AG09309 (cell line): ENCODE measurements around the gene DDAH1.
"Not testable (repeated sequence)": the region's sequence is repeated elsewhere in the genome, so short reads cannot be mapped to it uniquely, and the experiment has no call there.

Experiments
- DNase-seq: peaks from one replicate; pipeline ENCODE4 v3.0.0-alpha.2; 2010; ENCODE audit warnings: low read depth
- H3K4me3 ChIP-seq: 2 replicates; pipeline ENCODE4 v1.5.1; 2011; ENCODE audit warnings: mild to moderate bottlenecking, low read depth, low read length, moderate library complexity; ENCODE audit not compliant: control insufficient read depth
- CTCF ChIP-seq: IDR thresholded peaks from 2 replicates; pipeline ENCODE4 v1.5.1; 2011; ENCODE audit warnings: mild to moderate bottlenecking, low read depth, low read length, inconsistent platforms; ENCODE audit not compliant: insufficient read depth, control insufficient read depth; ENCODE audit errors: missing control alignments

DDAH1 gene

GRCh38 chr1:85475055-85475454 lies 10.1 kb upstream of the DDAH1 start:
- no peak overlapping the region for H3K4me3 ChIP-seq
- DNase-seq = no peak
- no peak for TF ChIP-seq CTCF

GRCh38 chr1:85473390-85473789 lies 8.4 kb upstream of the DDAH1 start:
- TF ChIP-seq CTCF = no peak
- H3K4me3 ChIP-seq = no peak overlapping the region
- peak; percentile 41 for DNase-seq

- no peak for TF ChIP-seq CTCF
- DNase-seq = no peak
- no peak overlapping the region for H3K4me3 ChIP-seq
These were observed 6.6 kb upstream of the DDAH1 start for GRCh38 chr1:85471558-85471957.

- DNase-seq, H3K4me3 ChIP-seq: not testable (repeated sequence)
These were observed 5.2 kb upstream of the DDAH1 start for GRCh38 chr1:85470130-85470529.

- TF ChIP-seq CTCF = no peak
These were observed 3.1 kb upstream of the DDAH1 start for GRCh38 chr1:85467929-85468540.

GRCh38 chr1:85467036-85467435 lies 2.1 kb upstream of the DDAH1 start:
- no peak for TF ChIP-seq CTCF
- H3K4me3 ChIP-seq = no peak overlapping the region
- DNase-seq = no peak

More at GRCh38 chr1:85467929-85468540, 3.1 kb upstream of the DDAH1 start:
- no peak overlapping the region for H3K4me3 ChIP-seq
- DNase-seq = no peak

GRCh38 chr1:85465786-85466134 lies 801 bp upstream of the DDAH1 start:
- peak overlapping the region; percentile 51 for H3K4me3 ChIP-seq
- no peak for TF ChIP-seq CTCF
- no peak for DNase-seq
